ENCODE data around the gene QRFP. TPM values are rescaled to one million over a fixed set of nuclear protein-coding genes. Genes with fewer than 3 reads are reported as not detected.

The QRFP gene
- total and polyA plus RNA-seq, 12 donors: not detected

DNA sequence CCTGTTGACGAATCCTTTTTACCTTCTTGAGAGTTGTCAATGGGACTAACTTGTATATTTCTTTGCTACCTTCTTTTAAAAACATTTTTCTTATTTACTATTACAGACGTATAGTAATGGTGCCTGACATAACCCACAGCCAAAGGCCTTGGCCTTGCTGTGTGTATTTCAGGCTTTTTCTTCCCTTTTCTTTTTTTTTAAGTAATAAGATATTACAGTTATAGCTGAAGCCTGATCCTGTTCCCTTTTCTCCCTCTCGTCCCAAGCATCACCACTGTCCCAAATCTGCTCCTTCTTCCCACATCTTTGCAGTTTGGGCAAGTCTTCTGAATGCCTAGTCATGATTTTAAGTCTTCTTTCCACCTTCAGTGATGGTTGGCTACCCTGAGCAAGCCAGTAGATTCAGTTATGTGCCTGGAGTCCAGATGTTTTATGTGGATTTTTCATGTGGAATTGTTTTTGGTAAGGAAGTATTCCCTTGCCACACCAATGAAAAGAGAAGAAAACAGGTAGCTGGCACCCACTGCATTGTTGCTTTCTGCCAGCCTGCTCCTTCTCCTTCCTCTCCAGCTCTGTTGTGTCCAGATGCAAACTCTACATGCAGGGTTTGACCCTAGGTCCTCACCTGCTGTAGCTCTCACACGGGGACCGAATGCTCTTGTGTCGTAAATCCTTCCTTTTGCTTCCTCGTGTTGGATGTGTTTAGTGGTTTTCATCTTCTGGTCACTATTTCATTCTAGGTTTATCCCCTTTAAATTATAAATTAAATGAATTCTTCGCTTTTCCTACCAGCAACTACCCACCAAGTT is 35.0 kb downstream of the QRFP start:
- TF ChIP-seq POLR2A (IDR thresholded peaks at IDR 0.05): no peak
- TF ChIP-seq, protein P1, sequence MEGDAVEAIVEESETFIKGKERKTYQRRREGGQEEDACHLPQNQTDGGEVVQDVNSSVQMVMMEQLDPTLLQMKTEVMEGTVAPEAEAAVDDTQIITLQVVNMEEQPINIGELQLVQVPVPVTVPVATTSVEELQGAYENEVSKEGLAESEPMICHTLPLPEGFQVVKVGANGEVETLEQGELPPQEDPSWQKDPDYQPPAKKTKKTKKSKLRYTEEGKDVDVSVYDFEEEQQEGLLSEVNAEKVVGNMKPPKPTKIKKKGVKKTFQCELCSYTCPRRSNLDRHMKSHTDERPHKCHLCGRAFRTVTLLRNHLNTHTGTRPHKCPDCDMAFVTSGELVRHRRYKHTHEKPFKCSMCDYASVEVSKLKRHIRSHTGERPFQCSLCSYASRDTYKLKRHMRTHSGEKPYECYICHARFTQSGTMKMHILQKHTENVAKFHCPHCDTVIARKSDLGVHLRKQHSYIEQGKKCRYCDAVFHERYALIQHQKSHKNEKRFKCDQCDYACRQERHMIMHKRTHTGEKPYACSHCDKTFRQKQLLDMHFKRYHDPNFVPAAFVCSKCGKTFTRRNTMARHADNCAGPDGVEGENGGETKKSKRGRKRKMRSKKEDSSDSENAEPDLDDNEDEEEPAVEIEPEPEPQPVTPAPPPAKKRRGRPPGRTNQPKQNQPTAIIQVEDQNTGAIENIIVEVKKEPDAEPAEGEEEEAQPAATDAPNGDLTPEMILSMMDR (IDR thresholded peaks at IDR 0.05): no peak
- H3K4me3 ChIP-seq: no peak overlapping the region
- DNase-seq: peak in 1 of 7 donors; percentile 41
- peak overlapping the region in 4 of 5 donors; percentile 27 to 91 (median 65) for H3K27ac ChIP-seq
- no peaks in the 10 kb centered on the region for H3K27me3 ChIP-seq
- peaks cover 0 to 15% of the 10 kb centered on the region in 2 donors for H3K4me1 ChIP-seq (replicated peaks in 1 of 2)
- H3K36me3 ChIP-seq (replicated peaks in 1 of 2): peaks cover 0 to 20% of the 10 kb centered on the region in 2 donors
- WGBS, 4 donors: 71 to 74% (median 72%) methylated on average over 8 of the region's 8 CpGs
- intact Hi-C loops (cut with DNase I): loop anchor here (5.0 kb wide), 2 partner anchors 89 to 154 kb away; no protein-coding TSS in a partner anchor
- no peaks in the 10 kb centered on the region for H3K9me3 ChIP-seq (replicated peaks in 1 of 3)

DNA sequence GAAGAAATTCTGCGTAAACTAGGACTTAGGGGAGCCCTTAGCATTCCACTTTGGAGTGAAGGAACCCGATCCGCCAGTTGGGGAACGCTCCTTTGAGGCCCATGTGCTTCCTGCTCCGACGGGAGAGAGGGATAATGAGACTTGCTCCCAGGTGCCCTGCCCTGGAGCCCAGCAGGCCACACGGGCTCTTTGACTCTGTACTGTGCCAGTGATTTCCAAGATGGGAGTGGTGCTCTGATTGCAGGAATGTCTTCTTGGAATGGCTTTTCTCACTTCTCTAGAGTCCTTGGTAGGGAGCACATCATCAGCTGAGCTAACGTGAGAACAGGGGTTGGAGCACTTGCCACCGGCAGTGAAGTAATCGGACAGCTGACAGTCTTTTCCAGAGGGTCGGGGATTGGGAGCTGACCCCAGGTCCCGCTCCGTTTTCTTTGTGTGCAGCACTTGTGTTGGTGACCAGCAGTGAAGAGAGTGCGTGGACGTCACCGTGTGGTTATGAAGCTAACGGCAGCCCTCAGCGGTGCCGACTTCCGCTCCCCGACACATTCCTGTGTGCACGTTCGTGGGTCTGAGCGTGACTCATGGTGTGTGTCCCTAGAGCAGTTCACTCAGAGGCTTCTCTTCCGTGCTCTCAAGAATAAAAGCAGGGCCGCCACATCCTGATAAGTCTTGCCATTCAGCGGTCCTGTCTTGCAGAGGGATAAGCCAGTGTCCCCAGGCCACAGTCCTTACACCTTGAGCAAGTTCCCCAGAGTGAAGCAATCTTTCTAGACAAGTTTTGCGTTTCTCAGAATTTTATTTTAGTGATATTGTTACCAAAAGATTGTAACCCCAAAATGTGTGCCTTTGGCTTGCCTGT is 35.9 kb downstream of the QRFP start:
- H3K27ac ChIP-seq: peak overlapping the region; percentile 21 to 91 (median 55)
- TF ChIP-seq, protein P1 (IDR thresholded peaks at IDR 0.05): peak in 3 of 6 experiments; percentile 39 to 48 (median 46)
- peak in 1 of 2 donors; percentile 28 for TF ChIP-seq POLR2A (IDR thresholded peaks at IDR 0.05)
- no peaks in the 10 kb centered on the region for H3K27me3 ChIP-seq
- 46 to 67% (median 52%) methylated on average over 16 to 28 of the region's 28 CpGs for WGBS, 4 donors
- peaks cover 0 to 15% of the 10 kb centered on the region in 2 donors for H3K4me1 ChIP-seq (replicated peaks in 1 of 2)
- peaks cover 0 to 29% of the 10 kb centered on the region in 2 donors for H3K36me3 ChIP-seq (replicated peaks in 1 of 2)
- intact Hi-C loops (cut with DNase I): loop anchor here (5.0 kb wide), 2 partner anchors 88 to 153 kb away; no protein-coding TSS in a partner anchor
- H3K9me3 ChIP-seq (replicated peaks in 1 of 3): no peaks in the 10 kb centered on the region
- no peak overlapping the region for H3K4me3 ChIP-seq
- DNase-seq: peak; percentile 52 to 94 (median 89)

DNA sequence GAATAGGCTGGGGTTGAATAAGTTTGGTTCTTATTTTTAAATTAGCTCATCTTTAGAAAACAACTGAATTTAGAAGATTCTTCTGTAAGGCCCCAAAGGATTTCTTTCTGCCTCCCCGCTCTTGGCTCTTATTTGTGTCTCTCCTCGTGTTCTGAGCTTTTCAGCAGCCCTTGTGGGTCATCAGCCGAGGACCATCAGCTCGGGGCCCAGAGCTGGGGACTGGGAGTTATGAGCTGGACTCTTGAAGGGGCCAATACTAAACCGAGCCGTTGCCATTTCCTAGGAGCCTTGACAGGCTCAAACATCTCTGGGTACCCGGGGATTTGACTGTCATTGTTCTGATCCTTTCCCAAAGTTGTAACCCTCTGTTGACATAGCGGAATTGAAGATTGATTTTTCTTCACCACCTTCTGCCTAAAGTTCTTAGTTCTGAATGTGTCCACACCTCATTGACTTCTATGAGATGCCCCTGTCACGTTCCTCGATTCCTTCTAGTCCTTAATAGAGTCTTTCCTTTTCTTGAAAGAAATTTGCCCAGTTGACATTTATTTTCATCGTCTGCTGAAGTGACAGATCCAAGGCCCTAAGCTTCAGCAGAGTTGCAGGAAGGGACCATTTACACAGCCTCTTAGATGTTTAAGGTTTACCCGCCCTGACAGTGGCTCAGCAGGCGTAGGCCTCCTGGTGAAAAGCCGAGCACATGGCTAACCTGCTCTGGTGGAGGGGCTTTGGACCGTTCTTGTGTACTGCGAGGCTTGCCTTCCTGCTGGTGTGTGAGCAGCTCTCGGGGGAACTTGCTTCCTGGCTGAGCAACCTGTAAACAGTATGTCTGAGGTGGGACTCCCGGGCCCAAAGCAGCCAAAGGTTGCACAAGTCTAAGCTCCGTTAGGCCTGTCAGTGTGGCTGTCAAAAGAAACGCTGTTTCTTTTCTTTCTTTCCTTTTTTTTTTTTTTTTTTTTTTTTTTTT is 37.6 kb downstream of the QRFP start:
- intact Hi-C loops (cut with DNase I): no loop called here
- Histone ChIP-seq H3K4me1 (replicated peaks in 1 of 2) (peaks cover 0 to 15% of the 10 kb centered on the region in 2 donors), H3K36me3 (replicated peaks in 1 of 2) (peaks cover 0 to 36% of the 10 kb centered on the region in 2 donors)

More for the DNA sequence above, 37.6 kb downstream of the QRFP start:
- H3K27me3 ChIP-seq: no peaks in the 10 kb centered on the region
- peak overlapping the region in 2 of 5 donors; percentile 3 to 24 for H3K27ac ChIP-seq
- WGBS, 4 donors: 83 to 90% (median 87%) methylated on average over 20 of the region's 20 CpGs
- no peaks in the 10 kb centered on the region for H3K9me3 ChIP-seq (replicated peaks in 1 of 3)
- H3K4me3 ChIP-seq: no peak overlapping the region
- DNase-seq: peak in 2 of 7 donors; percentile 14 to 44
- TF ChIP-seq POLR2A (IDR thresholded peaks at IDR 0.05): no peak
- TF ChIP-seq, protein P1 (IDR thresholded peaks at IDR 0.05): no peak
